HG02623 (cell line): ENCODE measurements around the gene SPATA22.
"Not testable (repeated sequence)": the region's sequence is repeated elsewhere in the genome, so short reads cannot be mapped to it uniquely, and the experiment has no call there.

Experiments used
- ATAC-seq: cut with Tn5 transposase; IDR thresholded peaks from one replicate; pipeline ENCODE4 v1.9.1; 2021; ENCODE audit warnings: moderate library complexity; ENCODE audit not compliant: unreplicated experiment

The SPATA22 gene, protein sequence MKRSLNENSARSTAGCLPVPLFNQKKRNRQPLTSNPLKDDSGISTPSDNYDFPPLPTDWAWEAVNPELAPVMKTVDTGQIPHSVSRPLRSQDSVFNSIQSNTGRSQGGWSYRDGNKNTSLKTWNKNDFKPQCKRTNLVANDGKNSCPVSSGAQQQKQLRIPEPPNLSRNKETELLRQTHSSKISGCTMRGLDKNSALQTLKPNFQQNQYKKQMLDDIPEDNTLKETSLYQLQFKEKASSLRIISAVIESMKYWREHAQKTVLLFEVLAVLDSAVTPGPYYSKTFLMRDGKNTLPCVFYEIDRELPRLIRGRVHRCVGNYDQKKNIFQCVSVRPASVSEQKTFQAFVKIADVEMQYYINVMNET

DNA sequence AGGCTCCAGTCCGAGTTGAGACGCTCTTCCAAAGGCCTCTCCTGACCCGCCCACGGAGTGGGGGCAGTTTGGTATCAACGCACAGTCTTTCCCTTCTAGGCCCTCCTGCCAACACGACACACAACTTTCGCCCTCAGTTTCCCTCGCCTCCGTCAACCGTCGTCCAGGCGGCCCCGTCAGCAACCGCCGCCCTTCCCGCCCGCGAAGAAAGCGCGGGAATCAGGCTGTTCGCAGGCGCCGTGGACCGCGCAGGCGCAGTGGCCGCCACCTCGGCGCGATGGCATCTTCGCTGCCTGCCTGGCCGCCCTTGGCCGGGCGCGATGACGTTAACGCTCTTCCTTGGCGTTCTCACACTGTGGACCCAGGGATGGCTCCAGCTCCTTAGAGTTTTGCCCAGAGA is at the start of gene SPATA22:
Gene SPATA22 (minus strand): TSS at position 221 of the 400 bp plus-strand sequence. CDS start 2,494 bp downstream, outside the sequence.
- ATAC-seq = no peak

DNA sequence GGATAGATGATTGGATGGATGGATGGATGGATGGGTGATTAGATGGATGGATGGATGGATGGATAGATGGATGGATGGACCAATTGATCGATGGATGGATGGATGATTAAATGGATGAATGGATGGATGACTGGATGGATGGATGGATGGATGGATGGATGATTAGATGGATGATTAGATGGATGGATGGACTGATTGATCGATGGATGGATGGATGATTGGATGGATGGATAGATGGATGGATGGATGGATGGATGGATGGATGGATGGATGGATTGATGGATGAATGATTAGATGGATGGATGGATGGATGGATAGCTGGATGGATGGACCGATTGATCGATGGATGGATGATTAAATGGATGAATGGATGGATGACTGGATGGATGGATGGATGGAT is 47.9 kb upstream of the SPATA22 start:
- not testable (repeated sequence) for ATAC-seq

DNA sequence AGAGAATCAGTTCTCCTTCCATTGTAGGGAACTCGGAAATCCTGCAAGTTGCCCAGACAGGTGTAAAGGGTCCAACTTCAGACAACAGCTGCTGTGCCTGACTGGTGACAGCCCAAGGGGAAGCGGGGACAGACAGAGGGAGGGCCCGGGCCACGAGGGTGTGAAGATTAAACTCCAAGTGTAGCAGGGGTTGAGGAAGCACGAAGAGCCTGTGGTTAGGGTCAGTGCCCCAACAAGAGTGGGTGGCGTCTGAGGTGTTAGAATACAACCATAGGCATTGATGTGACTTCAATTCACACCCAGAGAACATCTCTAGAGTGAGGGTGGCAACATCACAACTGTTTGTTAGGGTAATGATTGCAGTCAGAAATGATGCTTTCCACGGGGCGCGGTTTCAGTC is 43.3 kb upstream of the SPATA22 start:
- no peak for ATAC-seq

DNA sequence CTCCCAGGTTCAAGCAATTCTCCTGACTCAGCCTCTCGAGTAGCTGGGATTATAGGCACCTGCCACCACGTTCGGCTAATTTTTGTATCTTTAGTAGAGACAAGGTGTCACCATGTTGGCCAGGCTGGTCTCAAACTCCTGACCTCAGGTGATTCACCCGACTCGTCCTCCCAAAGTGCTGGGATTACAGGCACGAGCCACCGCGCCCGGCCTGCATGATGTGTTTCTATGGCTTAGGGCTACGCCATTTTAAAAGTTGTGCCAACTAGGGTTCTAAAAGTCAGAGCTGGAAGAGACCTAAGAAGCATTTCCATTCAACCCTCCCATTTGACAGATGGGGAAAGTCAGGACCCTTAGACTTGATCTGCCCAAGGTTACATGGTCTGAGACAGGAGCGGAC is 42.5 kb upstream of the SPATA22 start:
- not testable (repeated sequence) for ATAC-seq

DNA sequence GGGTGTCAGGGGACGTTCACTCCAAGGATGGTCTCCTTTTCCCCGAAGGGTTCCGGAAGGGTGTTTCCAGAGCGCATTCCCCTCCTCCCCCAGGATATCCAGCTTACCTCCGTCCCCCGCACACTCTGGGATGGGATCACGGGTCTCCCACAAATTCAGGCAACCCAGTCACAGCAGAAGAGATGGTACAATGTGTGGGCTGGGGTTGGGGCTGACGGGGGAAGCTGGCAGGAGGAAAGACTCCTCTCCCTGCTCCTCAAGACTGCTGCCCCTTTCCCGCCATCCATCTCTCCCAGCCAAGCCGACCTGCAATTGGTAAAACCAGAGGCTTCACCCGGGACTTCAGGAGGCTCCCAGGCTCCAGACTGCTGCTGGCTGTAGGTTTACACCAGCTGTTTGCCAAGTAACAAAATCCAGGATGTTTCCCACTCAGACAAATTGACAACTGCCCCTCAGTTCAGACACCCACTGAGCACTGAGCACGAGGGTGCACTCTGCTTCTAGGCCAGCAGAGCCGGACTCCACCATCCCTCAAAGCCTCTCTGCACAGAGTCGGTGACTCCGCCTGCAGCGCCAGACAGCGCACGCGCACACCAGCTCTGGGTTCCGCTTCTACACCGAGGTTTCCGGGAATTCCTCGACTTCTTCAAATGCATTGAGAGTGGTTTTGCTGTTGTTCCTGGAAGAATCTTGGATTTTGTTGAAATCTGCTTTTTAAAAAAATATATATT is 41.9 kb upstream of the SPATA22 start:
- ATAC-seq = no peak

DNA sequence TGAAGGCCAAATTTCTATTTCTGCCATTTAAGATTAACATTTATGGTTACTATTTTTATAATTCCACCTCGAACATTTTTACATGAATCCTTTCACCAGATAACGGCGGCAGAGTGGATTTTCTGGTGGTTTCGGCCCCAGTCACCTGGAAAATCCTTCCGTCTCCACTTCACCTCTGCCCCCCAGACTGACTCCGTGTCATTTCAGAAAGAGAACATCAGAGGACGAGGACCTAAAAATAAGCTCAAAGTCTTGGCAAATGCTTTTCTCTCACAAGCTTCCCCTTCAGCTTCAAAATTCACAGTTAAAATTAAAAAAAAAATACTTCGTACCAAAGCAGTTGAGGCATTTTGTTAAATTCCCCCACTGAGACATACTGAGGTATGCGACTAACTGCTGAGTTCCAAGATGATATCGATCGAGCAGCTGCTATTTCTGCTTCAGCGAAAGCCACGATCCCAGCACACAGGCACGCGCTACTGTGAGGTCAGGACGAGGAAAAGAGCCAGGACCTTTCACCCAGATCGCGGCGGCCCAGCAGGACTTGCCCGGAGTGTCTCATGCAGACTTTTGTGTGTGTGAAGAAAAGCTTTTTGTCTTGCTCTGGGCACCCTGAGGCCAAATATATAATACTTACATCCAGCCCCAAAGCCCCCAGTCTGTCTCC is 41.0 kb upstream of the SPATA22 start:
- ATAC-seq = no peak

DNA sequence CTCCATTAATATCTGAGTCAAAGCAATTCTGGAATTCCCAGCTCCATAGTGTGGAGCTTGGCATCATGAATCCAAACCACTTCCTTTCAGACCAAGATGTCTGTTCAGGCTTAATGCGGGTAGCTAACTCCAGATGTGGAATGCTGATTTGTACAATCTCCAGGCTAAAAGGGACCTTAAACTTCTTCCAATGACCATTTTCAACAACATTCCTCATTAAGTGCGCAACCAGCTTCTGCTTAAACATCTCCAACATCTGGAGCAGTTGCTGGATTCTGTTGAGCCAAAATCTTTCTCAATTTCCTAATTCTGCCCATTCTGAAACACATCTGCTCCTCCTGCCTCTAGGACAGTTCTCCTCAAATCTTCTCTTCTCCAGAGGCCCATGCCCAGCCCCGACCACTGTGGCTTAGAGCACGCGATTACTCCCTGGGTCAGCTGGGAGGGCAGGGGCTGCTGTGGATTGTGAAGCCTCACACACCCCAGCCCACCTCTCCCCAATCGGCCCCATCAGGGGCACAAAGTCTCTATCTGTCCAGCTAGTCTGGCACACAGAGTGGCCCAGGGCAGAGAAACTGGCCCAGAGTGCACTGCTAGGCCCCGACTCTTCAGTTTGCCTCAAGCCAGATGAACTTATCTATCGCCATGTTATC is 40.4 kb upstream of the SPATA22 start:
- ATAC-seq = no peak

DNA sequence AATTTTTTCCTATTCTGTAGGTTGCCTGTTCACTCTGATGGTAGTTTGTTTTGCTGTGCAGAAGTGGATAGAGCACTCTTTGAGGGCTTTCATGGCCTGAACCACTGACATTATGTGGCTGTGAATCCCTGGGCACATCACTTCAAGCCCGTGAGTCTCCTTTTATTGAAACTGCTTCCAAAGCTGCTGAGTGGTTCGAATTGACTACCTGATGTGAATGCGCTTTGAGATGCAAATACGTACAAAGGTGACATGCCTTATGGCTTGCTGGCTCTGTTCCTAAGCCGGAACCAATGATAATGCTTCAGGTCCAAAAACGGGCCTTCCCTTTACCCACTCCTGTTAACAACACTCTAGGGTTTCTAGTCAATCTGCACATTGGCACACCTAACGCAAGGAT is 38.5 kb upstream of the SPATA22 start:
- no peak for ATAC-seq

DNA sequence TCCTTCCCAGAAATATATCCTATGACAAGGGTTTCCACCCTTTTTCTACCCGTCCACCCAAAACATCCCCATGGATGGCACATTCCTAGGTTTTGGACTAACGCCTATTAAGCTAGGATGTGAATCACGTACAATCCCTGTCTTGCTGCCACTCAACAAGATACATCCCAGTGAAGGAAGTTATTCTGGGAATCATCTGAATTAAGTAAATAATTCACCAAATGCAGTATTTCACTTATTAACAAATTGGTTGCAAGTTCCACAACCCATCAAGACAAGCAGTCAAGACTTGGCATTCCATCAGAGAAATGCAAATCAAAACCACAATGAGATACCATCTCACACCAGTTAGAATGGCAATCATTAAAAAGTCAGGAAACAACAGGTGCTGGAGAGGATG is 36.2 kb upstream of the SPATA22 start:
- ATAC-seq = no peak

DNA sequence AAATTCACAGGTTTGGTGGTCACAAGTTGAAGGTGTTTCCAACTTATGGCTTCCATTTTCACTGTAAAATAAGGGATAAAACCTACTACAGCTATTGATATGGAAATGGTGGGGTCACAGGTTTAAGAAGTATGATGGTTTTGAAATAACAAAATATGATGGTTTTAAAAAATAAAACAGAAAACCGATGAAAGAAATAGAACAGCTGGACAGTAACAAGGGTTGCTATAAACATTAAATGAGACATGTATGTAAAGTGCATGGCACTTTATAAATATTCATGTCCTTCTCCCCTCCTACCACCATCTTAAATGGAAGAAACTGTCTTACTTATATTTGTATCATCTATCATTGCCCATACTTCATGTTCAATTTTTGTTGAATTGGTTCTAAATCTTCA is 35.5 kb upstream of the SPATA22 start:
- no peak for ATAC-seq

DNA sequence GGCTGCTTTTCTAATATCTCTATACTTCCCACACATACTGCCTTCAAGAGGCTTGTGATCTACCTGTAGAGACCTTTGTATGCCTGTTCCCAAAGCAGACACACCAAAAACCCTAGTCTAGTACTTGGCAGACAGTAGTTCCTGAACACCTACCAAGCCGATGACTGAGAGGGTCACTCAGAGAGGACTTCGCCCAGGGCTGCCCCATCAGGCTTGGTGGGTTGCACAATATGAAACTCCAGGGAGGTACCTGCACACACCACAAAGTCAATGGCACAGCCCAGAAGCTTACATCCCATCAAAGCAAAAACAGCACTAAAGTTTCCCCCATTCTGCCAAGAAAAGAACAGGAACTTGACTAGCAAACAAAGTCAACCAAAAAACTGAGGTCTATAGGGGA is 34.4 kb upstream of the SPATA22 start:
- no peak for ATAC-seq

DNA sequence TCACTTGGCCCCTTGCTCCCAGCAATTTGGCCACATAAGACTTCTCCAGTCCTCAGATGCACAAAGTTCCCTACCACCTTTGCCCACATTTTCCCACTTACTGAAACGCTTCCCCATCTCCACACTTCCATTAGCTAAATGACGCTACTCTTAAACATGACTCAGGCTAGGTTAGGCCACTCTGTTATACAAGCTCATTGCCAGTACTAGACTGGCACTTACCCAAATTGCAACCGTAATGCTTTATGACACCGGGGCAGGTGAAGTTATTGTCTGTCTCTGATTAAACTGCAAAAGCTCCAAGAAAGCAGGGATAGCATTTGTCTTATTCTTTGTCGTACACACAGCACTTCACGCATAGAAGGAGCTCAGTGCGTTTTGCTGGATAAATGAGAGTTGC is 33.4 kb upstream of the SPATA22 start:
- ATAC-seq = no peak

DNA sequence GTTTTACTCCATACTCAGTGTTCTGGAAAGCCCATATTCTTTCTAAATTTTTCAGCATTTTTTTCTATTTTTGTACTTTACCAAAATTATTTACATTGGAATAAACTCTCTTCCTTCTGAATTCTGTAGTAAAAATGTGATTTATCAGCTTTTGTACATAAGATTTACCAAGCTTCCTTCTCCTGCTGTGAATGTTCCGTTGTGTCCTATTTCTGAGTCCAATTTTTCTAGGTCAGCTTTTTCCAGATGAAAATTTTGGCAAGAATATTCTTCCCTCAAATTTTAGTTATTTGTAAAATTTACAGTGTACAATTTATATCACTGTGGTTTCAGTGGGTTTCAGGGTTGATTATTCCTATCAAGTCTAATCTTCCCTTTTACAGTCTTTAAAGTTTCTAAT is 31.7 kb upstream of the SPATA22 start:
- no peak for ATAC-seq

DNA sequence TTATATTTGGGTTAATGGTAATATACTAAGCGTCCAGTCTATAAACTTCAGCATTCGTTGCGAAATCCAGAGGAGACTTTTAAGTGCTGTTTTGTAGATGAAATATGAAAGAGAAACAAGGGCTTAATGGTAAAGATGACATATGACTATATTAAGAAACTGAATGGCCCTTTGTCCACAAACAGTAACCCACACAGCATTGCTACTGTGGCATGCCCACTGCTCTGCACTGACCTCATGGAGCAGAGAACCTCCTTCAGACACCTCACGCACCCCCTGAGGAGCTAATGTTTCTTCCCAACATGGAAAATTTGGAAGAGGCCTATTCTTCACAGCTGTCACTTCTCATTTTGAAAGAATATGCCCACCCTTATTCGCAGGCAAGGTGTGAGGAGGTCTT is 30.8 kb upstream of the SPATA22 start:
- ATAC-seq = no peak

DNA sequence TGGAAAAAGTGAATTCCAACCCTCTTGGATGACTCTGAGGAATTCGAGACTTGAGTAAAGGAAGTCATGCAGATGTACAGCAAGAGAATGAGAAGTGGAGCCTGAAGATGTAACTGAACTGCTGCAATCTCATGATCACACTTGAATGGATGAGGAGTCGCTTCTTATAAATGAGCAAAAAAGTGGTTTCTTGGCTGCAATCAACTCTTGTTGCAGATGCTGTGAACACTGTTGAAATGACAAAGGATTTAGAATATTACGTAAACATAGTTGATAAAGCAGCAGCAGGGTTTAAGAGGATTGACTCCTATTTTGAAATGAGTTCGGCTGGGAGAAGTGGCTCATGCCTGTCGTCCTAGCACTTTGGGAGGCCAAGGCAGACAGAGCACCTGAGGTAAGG is 29.7 kb upstream of the SPATA22 start:
- ATAC-seq = no peak

DNA sequence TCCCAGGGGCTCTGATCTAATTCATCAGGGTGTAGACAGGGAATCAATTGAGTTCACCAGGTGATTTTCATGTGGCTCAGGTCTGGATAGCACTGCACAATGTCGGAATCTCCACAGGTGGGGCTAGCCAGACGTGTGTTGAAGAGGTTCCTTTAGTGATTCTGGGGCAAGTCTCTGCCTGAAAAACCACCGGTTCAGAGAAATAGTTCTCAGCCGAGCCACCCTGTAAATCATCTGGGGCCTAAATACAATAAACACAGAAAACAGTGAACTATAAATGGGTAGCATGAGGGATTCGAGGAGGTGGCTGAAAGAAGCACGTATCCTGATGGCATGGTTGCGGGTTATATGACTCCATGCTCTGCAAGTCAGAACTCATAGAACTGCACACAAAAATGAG is 25.5 kb upstream of the SPATA22 start:
- ATAC-seq = no peak

DNA sequence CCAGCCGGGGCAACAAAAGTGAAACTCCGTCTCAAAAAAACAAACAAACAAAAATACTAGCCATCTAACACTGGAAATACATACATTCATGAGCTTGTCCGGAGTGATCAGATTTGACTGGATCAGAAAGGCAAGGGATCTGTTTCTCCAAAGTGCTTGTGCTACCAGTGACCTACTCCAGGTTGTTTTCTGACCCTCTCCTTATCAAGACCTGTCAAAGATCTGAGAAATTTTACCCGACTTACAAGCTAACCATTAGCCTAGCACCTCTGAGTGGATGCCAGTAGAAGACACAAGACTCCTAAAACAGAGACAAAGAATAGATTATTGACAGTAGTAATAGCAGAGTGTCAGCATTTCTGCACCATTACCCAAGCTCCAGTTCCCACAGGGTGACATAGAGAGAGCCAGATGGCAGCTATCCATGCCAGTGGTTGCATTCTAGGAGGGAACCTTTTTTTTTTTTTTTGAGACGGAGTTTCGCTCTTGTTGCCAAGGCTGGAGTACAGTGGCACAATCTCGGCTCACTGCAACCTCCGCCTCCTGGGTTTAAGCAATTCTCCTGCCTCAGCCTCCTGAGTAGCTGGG is 14.0 kb upstream of the SPATA22 start:
- no peak for ATAC-seq

DNA sequence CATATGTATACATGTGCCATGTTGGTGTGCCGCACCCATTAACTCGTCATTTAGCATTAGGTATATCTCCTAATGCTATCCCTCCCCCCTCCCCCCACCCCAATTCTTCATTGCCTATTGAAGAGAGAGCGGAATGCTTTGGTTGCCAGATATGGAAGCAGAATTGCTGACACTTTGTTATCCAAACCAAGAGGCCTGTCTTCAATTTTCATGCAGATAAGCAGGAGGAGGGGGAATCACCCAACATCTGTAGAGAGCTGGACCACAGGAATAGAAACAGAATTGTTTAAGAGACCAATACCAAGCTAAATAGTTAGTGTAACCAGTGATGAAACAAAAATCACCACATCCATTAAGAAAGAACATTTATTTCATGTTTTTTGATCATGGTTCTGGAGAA is 11.2 kb upstream of the SPATA22 start:
- no peak for ATAC-seq

DNA sequence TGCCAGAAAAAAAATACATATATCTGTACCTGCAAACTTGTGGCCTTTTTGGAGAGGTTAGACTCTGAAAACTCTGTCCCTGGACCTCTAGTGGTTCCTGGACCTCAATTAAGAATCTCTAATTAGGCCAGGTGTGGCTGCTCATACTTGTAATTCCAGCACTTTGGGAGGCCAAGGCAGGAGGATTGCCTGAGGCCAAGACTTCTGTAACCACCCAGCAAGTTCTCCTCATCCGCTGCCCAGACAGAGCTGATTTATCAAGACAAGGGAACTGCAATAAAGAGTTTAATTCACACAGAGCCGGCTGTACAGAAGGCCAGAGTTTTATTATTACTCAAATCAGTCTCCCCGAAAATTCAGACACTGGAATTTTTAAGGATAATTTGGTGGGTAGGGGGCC is 8.4 kb upstream of the SPATA22 start:
- ATAC-seq = no peak

DNA sequence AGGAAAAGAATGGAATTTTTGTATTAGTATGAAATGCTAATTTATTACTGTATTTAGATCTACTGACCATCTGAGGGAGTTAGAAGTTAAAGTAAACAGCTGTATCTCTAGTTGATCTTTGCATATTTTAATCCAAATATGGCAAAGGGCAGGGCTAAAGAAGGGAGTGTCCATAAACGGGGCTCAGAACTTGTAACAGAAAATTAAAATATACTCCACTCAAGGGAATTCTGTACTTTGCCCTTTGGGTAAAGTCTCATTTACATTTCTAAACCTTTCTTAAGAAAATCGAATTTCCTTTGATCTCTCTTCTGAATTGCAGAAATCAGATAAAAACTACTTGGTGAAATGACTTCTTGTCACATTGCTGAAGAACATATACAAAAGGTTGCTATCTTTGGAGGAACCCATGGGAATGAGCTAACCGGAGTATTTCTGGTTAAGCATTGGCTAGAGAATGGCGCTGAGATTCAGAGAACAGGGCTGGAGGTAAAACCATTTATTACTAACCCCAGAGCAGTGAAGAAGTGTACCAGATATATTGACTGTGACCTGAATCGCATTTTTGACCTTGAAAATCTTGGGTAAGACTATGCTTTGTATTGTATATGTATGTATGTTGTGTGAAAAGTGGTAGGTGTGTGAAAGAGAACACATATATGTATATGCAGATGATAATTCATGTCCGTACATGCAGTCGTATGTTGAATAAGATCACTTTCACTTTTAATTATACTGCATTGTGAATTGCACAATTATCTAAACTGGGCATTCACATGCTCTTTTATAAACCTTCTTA is 4.4 kb upstream of the SPATA22 start, which contains the start of gene ASPA:
Gene ASPA (plus strand): TSS at position 186 of the 799 bp plus-strand sequence. CDS start 163 bp downstream, at position 349.
- no peak for ATAC-seq
